Ovary (tissue), 9 donors: ENCODE data around the gene CSF3. TPM values are rescaled to one million over a fixed set of nuclear protein-coding genes. Genes with fewer than 3 reads are reported as not detected.

Experiments
- DNase-seq, 5 donors: peaks; one replicate each; pipeline ENCODE4 v3.0.0-alpha.2; 2019 to 2020
- H3K27ac ChIP-seq, 2 donors: fragments of 200-600 bp; one replicate each; pipeline versions ENCODE4 v1.5.1 to v1.8.0; 2019 to 2022
- H3K27me3 ChIP-seq: fragments of 200-600 bp; one replicate; pipeline ENCODE4 v1.8.0; 2022
- H3K36me3 ChIP-seq: fragments of 200-600 bp; sonication (generic); one replicate; pipeline ENCODE4 v1.5.1; 2019
- H3K4me1 ChIP-seq: one replicate; pipeline ENCODE4 v1.8.1; 2013; ENCODE audit warnings: mild to moderate bottlenecking, moderate library complexity; ENCODE audit not compliant: insufficient read depth
- H3K4me3 ChIP-seq: fragments of 200-600 bp; sonication (generic); one replicate; pipeline ENCODE4 v1.5.1; 2017
- H3K9me3 ChIP-seq, 2 donors: fragments of 200-600 bp in 1 of 2; sonication (generic) in 1 of 2; one replicate each; pipeline versions ENCODE4 v1.5.1 to v1.8.1; 2013 to 2019; ENCODE audit warnings: mild to moderate bottlenecking in 1 of 2, moderate library complexity in 1 of 2
- EP300 ChIP-seq: sonication (generic); formaldehyde crosslinking; IDR thresholded peaks from one replicate; pipeline ENCODE4 v1.6.1; 2017; ENCODE audit warnings: antibody characterized with exemption
- POLR2A ChIP-seq: fragments of 450-650 bp; IDR thresholded peaks from one replicate; pipeline ENCODE4 v1.6.1; 2017; ENCODE audit warnings: antibody characterized with exemption, mild to moderate bottlenecking, moderate library complexity
- WGBS, 3 donors: extraction: QIAGEN DNeasy Blood & Tissue Kit in 1 of 3; methylation state at CpG; one replicate each; pipeline versions ENCODE4 v1.1.5 to v1.1.7; 2013 to 2017; 5-methylcytosine and 5-hydroxymethylcytosine counted together
- intact Hi-C, 4 donors: fragments of 100-400 bp; cut with DNase I; formaldehyde crosslinking; loops; one replicate each; pipeline versions ENCODE4 v1.11.0 to v1.15.1; 2022 to 2023
- polyA plus RNA-seq, 2 donors: library from polyadenylated mRNA; stranded (reverse); fragments of 200-250 nt in 1 of 2; fragments of 350-450 nt in 1 of 2; fragmentation: Illumina TruSeq in 1 of 2; extraction: RNeasy Lipid Tissue Mini Kit (QIAGEN cat#74804) in 1 of 2; gene quantifications; one replicate each; pipeline ENCODE4 v1.2.3, GENCODE V29; 2013 to 2014
- total RNA-seq, 7 donors: library from RNA; depleted of rRNA in 2 of 7; stranded (reverse); fragments of >200 nt in 2 of 7; fragmentation: NEBNext Ultra II Directional in 3 of 7; extraction: Animal tissue kit (Norgen Biotek cat#: 25700) in 3 of 7; gene quantifications; one replicate each; pipeline versions ENCODE4 v1.1.0 to v1.2.4, GENCODE V29; 2016 to 2023
- TF ChIP-seq, protein P1 (sequence below), 3 donors: fragments of 450-650 bp in 2 of 3; fragments of 200-600 bp in 1 of 3; IDR thresholded peaks; one replicate each; pipeline versions ENCODE4 v1.5.1 to v1.8.0; 2016 to 2022; ENCODE audit warnings: antibody characterized with exemption in 3 of 3, mild to moderate bottlenecking in 1 of 3
- donor health status: DM: no; HTN: no; CAD: no; lungs with moderate emphysema.
- donor health status: DM: no; HTN: no; CAD: no.
- donor health status: Bipolar disorder and iron deficiency.
- donor health status: DM: yes; HTN: yes; CAD: no.
- donor health status: DM: no; HTN: no; CAD: no.
- donor health status: DM: yes; HTN: yes; CAD: no.

The CSF3 gene
- total and polyA plus RNA-seq, 9 donors, result 0.32 to 197 (median 1.4) TPM; not detected in 3

DNA sequence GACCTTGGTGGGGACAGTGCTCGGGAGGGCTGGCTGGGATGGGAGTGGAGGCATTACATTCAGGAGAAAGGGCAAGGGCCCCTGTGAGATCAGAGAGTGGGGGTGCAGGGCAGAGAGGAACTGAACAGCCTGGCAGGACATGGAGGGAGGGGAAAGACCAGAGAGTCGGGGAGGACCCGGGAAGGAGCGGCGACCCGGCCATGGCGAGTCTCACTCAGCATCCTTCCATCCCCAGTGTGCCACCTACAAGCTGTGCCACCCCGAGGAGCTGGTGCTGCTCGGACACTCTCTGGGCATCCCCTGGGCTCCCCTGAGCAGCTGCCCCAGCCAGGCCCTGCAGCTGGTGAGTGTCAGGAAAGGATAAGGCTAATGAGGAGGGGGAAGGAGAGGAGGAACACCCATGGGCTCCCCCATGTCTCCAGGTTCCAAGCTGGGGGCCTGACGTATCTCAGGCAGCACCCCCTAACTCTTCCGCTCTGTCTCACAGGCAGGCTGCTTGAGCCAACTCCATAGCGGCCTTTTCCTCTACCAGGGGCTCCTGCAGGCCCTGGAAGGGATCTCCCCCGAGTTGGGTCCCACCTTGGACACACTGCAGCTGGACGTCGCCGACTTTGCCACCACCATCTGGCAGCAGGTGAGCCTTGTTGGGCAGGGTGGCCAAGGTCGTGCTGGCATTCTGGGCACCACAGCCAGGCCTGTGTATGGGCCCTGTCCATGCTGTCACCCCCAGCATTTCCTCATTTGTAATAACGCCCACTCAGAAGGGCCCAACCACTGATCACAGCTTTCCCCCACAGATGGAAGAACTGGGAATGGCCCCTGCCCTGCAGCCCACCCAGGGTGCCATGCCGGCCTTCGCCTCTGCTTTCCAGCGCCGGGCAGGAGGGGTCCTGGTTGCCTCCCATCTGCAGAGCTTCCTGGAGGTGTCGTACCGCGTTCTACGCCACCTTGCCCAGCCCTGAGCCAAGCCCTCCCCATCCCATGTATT, 1.1 kb downstream of the CSF3 start:
- Histone ChIP-seq H3K4me3 (no peak overlapping the region), H3K27ac (peak overlapping the region; percentile 55 to 70), H3K9me3 (no peaks in the 10 kb centered on the region), H3K27me3 (no peaks in the 10 kb centered on the region), H3K4me1 (peaks cover 19% of the 10 kb centered on the region), H3K36me3 (no peaks in the 10 kb centered on the region)
- intact Hi-C loops, result loop anchor here in 3 of 4 donors (5.0 to 10.0 kb wide), 4 partner anchors 96 to 279 kb away; no protein-coding TSS in a partner anchor
- WGBS, 3 donors, result 44 to 64% (median 57%) methylated on average over 26 of the region's 26 CpGs
- TF ChIP-seq EP300 (no peak), POLR2A (no peak)
- TF ChIP-seq, protein P1, sequence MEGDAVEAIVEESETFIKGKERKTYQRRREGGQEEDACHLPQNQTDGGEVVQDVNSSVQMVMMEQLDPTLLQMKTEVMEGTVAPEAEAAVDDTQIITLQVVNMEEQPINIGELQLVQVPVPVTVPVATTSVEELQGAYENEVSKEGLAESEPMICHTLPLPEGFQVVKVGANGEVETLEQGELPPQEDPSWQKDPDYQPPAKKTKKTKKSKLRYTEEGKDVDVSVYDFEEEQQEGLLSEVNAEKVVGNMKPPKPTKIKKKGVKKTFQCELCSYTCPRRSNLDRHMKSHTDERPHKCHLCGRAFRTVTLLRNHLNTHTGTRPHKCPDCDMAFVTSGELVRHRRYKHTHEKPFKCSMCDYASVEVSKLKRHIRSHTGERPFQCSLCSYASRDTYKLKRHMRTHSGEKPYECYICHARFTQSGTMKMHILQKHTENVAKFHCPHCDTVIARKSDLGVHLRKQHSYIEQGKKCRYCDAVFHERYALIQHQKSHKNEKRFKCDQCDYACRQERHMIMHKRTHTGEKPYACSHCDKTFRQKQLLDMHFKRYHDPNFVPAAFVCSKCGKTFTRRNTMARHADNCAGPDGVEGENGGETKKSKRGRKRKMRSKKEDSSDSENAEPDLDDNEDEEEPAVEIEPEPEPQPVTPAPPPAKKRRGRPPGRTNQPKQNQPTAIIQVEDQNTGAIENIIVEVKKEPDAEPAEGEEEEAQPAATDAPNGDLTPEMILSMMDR (IDR thresholded peaks at IDR 0.05), result no peak
- peak in 2 of 5 donors; percentile 37 to 40 for DNase-seq

DNA sequence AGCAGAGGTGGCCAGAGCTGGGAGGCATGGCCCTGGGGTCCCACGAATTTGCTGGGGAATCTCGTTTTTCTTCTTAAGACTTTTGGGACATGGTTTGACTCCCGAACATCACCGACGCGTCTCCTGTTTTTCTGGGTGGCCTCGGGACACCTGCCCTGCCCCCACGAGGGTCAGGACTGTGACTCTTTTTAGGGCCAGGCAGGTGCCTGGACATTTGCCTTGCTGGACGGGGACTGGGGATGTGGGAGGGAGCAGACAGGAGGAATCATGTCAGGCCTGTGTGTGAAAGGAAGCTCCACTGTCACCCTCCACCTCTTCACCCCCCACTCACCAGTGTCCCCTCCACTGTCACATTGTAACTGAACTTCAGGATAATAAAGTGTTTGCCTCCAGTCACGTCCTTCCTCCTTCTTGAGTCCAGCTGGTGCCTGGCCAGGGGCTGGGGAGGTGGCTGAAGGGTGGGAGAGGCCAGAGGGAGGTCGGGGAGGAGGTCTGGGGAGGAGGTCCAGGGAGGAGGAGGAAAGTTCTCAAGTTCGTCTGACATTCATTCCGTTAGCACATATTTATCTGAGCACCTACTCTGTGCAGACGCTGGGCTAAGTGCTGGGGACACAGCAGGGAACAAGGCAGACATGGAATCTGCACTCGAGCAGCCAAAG, 2.3 kb downstream of the CSF3 start:
- H3K4me3 ChIP-seq, result no peak overlapping the region
- no peaks in the 10 kb centered on the region for H3K9me3 ChIP-seq
- 17 to 23% (median 22%) methylated on average over 15 of the region's 15 CpGs for WGBS, 3 donors
- no peaks in the 10 kb centered on the region for H3K27me3 ChIP-seq
- TF ChIP-seq, protein P1 (IDR thresholded peaks at IDR 0.05), result no peak
- TF ChIP-seq POLR2A (no peak), EP300 (no peak)
- no peaks in the 10 kb centered on the region for H3K36me3 ChIP-seq
- H3K4me1 ChIP-seq, result peaks cover 23% of the 10 kb centered on the region
- intact Hi-C loops, result loop anchor here in 3 of 4 donors (5.0 to 10.0 kb wide), 4 partner anchors 95 to 277 kb away; no protein-coding TSS in a partner anchor
- H3K27ac ChIP-seq, result peak overlapping the region; percentile 39 to 55
- DNase-seq, result peak in 3 of 5 donors; percentile 51 to 60 (median 57)

DNA sequence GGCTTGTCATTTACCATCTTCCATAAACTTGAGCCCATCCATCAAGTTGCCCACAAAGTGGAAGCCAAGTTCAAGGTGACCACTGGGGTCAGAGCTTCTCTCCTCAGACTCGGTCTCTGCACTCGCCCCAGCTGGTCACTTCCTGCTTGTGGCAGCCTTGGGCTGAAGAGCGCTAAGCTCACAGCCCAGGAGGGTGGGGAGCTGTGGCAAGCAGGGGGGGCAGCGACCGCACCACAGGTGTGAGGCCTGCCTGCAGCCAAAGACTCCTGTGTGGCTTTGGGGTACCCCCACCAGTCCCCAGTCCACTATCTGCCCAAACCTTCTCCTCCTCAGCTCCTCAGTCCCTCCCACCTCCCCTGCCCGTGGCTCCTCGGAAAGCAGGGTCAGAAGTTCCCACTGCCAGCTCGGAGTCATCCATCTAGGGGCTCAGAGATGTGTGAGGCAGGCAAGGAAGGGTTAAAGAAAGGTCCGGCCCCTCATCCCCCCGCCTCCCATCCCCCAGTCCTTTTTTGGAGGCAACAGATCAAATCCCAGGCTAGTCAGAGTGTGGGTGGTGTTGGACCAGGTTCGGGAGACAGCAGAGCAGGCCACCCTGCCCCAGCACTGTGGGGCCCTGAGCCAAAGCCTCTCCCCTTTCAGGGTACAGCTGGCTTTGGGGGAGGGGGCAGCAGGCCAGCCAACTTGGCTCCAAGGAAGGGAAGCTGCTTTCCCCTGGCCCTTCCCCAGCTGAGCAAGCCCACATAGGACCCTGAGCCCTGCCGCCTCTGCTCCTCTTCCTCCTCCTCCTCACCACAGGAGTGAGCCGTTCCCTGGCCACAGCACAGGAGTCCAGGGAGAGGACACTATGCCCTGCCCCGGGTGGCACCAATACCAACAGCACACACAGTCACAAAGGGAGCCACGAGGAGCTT, 3.2 kb downstream of the CSF3 start:
- intact Hi-C loops, result loop anchor here in 3 of 4 donors (5.0 to 10.0 kb wide), 4 partner anchors 94 to 276 kb away; no protein-coding TSS in a partner anchor
- TF ChIP-seq EP300 (no peak), POLR2A (no peak)
- TF ChIP-seq, protein P1 (IDR thresholded peaks at IDR 0.05), result no peak
- Histone ChIP-seq H3K36me3 (no peaks in the 10 kb centered on the region), H3K4me1 (peaks cover 23% of the 10 kb centered on the region), H3K27me3 (no peaks in the 10 kb centered on the region), H3K9me3 (no peaks in the 10 kb centered on the region), H3K4me3 (no peak overlapping the region), H3K27ac (peak overlapping the region in 1 of 2 donors; percentile 51)
- WGBS, 3 donors, result 11 to 19% (median 12%) methylated on average over 15 of the region's 15 CpGs
- DNase-seq, result peak; percentile 62 to 90 (median 83)
